GM18520 (cell line): Measurements from ENCODE around the gene TRPC5OS.

Source experiments
- ATAC-seq: cut with Tn5 transposase; IDR thresholded peaks from one replicate; pipeline ENCODE4 v1.9.1; 2021; ENCODE audit not compliant: unreplicated experiment

TRPC5OS gene

DNA sequence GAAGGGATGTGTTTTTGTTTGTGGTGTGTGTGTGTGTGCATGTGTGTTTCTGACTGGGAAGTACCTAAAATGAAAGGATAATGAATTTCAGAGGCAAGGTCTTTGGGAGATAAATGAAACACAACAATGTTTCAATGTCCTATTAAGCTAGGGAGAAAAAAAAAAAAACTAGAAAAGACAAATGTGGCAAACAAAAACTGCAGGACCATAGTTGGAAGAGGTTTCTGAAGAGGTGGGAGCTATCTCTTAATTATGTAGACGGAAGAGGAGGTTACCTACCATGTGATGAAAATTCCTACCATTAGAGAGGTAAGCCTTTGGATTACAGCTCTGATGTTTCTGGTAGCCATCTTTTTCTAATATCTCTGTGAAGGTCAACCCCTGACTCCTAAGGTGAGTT is at the start of gene TRPC5OS:
TSS of gene TRPC5OS (plus strand) at position 301 of the 400 bp plus-strand sequence. CDS start 25,669 bp downstream, outside the sequence.
- no peak for ATAC-seq

- ATAC-seq: no peak
Measured at GRCh38 chrX:111829345-111829744, 46.6 kb upstream of the TRPC5OS start.

DNA sequence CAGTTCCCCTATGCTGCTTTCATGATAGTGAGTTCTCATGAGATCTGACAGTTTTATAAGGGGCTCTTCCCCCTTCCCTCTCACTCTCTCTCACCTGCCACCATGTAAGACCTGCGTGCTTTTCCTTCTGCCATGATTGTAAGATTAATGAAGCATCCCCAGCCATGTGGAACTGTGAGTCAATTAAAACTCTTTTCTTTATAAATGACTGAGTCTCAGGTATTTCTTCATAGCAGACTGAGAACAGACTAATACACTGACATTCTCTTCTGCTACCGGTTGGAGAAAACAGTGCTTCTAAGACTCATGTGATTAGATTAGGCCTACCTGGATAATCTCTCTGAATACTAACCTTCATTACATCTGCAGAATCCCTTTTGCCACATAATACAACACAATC is 45.4 kb upstream of the TRPC5OS start:
- ATAC-seq: no peak

- ATAC-seq: no peak
Measured at GRCh38 chrX:111831343-111831742, 44.6 kb upstream of the TRPC5OS start.

DNA sequence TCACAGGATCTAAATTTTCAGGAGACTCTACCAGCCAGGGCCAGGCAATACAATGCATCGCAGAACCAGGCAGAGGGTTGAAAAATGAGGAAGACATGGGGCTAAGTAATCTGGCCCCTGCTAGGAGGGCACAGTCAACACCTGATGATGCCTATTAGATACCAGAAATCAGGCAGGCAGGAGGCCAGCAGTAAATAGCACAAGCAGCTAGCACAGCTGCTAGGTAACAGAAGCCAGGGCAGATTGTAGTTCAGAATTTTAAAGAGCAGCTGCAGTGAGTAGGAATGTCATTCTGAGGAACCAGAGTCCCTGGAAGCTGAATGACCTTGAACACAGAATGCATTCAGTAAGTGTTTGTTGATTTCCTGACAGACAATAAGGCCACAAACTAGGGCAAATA is 38.8 kb upstream of the TRPC5OS start:
- ATAC-seq: no peak

DNA sequence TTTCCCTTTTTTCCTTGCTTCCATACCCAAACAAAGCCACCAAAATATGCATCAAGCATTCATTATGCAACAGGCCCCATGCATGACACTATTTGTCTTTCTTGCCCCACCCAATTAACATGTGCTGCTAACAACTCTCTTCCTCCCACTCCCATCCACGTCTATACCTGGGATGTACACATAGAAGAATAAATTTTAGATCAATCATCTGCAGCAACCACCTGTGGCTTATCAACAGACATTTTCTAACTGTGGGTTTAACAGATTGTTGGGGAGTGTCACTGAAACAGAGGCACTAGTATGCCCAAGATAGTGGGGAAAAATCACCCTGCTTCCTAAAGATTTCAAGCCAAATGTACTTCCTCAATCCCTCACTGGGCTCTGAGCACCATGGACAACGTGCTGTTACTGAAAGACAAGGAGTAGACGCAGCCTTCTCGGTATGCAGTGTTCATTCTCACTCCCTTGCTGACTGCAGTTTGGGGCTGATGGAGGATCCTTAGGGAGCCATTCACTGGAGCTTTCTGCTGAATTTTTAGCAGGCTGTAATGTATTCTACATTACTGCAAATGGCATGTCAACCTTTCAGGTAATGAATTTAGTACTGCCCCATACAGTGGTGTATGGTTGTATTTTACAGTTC is 28.4 kb upstream of the TRPC5OS start:
- no peak for ATAC-seq

DNA sequence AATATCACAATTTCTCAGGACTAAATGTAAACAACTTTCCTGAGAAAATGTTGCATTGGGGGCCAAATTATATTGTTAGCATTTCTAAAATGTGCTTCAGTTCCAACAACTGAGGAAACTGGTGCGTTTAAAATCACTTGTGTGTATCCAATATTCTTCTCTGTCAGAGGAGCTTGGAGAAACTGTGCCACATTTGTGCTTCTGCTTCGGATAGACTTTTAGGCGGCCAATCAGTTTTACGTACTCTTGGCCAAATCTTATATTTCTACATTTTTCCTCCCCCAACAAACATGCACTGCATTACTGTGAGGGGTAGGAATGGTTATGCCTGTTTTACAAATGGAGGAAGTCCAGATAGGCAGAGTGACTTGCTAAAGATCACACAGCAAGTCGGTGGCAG is 27.4 kb upstream of the TRPC5OS start:
- no peak for ATAC-seq

GRCh38 chrX:111850975-111851374 is 25.0 kb upstream of the TRPC5OS start:
- ATAC-seq: no peak

- ATAC-seq: no peak
Measured at GRCh38 chrX:111854556-111855490, 21.2 kb upstream of the TRPC5OS start.

GRCh38 chrX:111857534-111858060 is 18.4 kb upstream of the TRPC5OS start:
- ATAC-seq: no peak

DNA sequence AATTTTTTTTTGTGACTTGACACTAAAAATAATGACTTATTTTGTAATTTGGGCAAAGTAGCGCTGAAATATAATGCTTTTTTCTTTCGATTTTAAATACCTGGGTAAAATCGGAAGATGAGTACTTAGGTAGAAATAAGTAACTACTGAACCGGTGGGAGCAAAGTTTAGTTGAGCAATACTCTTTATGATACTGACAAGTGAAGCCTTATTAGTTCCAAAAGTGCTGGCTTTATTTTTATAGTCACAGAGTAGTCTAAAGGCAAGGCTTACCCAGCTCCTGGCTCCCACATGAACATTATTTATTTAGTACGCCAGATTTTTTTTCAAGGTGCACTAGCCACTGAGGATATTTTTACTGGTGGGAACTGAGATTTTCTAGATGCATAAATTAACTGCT is 14.4 kb upstream of the TRPC5OS start:
- ATAC-seq: no peak

GRCh38 chrX:111867236-111867635 is 8.7 kb upstream of the TRPC5OS start:
- no peak for ATAC-seq

GRCh38 chrX:111868726-111869638 is 7.0 kb upstream of the TRPC5OS start:
- ATAC-seq: peak; percentile 34

DNA sequence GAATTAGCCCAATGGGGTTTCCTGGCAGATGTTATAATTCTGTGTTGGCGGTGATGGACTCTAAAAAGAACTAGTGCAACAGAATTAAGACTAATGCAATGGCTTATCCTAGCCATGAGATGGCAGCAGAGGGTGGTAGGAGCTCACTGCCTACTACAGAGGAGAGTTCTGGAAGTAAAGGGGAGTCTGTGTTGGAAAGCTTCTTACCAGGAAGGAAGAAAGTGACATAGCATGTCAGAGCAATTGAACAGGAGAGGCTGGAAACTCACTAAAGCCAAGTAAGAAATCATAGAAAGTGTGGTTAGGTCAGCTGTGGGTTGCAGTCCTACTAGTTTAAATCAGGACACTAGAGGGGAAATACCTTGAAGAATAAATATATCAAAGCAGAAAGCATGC is 6.3 kb upstream of the TRPC5OS start:
- ATAC-seq: no peak

DNA sequence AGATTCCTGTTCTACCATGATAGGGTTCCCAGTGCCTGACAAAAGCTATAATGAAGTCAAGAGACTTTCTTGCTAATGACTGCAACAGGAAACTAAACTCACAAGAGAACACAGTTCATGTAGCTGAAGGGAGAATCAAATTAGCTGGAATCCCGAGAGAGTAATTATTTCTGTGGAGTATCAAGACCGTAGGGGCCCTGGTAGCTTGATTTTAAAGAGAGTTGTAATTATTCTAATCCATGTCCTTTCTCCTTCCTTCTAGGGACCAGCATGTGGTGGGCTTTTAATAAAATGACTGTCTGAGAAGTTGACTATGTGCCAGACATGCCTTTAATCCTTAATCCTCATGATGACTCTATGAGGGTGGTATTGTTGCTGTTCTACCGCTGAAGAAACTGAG is 1.7 kb upstream of the TRPC5OS start:
- no peak for ATAC-seq

DNA sequence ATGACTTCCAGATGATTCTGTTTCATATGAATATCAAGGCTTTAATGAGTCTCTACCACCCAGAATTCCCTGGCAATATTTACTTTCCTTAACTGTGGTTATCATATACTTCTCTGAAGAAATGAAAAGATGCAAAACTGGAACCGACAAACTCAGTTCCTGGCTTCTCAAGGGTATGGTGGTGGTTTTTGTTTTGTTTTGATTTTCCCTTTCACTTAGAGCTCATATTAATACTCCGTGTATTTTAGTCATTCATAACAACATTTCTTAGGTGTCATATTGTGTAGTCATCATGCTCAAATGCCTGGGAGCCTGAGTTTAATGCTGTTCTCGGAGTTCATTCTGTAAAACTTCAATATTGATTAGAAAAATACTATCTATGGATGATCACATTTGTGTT is 665 bp downstream of the TRPC5OS start:
- ATAC-seq: no peak

DNA sequence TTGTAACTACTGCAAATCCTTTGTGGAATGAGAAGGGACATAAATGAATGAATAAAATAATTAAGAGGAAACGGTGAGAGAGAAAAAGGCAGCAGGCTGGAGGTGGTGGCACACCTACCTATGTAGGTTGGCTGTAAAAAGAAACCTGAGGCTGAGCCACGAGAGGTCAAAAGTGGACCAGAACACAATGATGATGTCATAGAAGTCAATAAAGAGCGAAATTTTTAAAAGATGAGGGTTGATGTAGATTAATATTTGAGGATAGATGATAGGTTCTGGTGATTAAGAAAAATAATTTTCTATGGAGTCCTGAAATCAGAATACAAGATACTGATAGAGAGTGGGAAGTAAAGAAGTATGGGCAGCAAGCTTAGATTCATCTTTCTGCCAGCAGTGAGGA is 1.7 kb downstream of the TRPC5OS start:
- no peak for ATAC-seq

DNA sequence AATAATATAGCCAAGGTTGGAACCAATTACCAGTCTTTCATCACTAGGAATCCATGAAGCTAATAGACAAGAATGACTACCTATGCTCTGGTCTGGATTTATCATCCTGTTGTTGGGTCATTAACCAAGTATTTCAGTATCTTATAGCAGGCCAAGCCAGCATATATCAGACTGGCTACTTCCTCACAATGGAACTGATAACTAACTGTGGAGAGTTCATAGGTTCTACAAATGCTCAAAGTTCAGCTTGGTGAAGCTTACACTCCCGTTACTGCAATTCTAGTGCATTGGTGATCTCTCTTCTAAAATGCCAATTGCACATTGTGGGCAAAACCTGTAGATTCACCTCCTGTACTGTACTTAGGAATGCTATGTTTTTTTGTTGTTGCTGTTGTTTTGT is 4.8 kb downstream of the TRPC5OS start:
- ATAC-seq: no peak

DNA sequence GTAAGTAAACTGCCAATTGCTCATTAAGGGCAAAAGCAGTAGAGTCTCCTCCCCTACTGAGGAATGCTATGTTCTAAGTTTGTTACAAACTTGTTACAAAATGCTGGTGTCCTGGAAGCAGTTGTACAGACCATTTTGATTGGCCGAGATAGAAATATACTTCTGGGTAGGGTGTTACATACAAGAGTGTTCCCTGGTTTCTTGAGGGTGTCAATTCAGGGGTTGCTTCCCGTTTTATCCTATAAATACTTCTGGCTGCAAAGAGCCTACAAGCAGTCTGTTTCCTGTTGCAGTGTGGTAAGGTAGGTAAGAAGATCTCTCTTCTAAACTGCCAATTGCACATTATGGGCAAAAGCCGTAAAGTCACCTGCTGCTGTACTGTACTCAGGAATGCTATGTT is 5.7 kb downstream of the TRPC5OS start:
- ATAC-seq: no peak

GRCh38 chrX:111886678-111887077 is 10.7 kb downstream of the TRPC5OS start:
- ATAC-seq: no peak

DNA sequence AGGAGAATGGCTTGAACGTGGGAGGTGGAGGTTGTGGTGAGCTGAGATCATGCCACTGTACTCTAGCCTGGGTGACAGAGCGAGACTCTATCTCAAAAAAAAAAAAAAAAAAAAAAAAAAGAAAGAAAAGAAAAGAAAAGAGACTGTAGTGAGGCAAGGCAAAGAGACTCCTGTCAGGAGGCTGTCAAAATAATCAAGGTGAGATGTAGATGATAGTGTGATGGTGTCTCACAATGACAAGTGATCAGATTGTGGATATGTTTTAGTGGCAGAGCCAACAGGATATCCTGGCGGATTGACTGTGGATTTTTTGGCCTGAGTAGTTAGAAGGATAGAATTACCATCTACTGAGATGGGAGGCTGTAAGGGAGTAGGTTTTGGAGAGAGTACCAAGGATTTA is 12.6 kb downstream of the TRPC5OS start:
- no peak for ATAC-seq
